ENCODE results near the gene NKAIN4. TPM values are rescaled to one million over a fixed set of nuclear protein-coding genes. Genes with fewer than 3 reads are reported as not detected.

The NKAIN4 gene
- polyA plus RNA-seq, 4 donors = 0.51 to 5.9 TPM; not detected in 2

GRCh38 chr20:63267691-63268090, 13.4 kb upstream of the NKAIN4 start:
- Histone ChIP-seq H3K27ac (ENCODE audit: low read depth in 1 of 3, low read length in 2 of 3) (no peak overlapping the region), H3K27me3 (ENCODE audit: control insufficient read depth in 3 of 3, insufficient read depth in 3 of 3, low read length in 3 of 3) (peaks cover 0 to 3% (median 0%) of the 10 kb centered on the region in 3 donors), H3K36me3 (ENCODE audit: control insufficient read depth in 3 of 3, insufficient read depth in 2 of 3, low read depth in 1 of 3, low read length in 3 of 3) (peaks cover 0 to 9% (median 0%) of the 10 kb centered on the region in 3 donors), H3K4me3 (ENCODE audit: low read depth in 1 of 3, low read length in 3 of 3) (no peak overlapping the region), H3K9me3 (ENCODE audit: control insufficient read depth in 2 of 2, insufficient read depth in 1 of 2, low read depth in 1 of 2, low read length in 1 of 2) (no peaks in the 10 kb centered on the region), H3K4me1 (ENCODE audit: control insufficient read depth in 3 of 3, insufficient read depth in 2 of 3, low read depth in 1 of 3, low read length in 2 of 3) (peaks cover 0 to 9% (median 0%) of the 10 kb centered on the region in 3 donors)
- 42 to 52% (median 50%) methylated on average over 9 of the region's 9 CpGs for WGBS, 3 donors
- FAIRE-seq (no peak), DNase-seq (no peak)

DNA sequence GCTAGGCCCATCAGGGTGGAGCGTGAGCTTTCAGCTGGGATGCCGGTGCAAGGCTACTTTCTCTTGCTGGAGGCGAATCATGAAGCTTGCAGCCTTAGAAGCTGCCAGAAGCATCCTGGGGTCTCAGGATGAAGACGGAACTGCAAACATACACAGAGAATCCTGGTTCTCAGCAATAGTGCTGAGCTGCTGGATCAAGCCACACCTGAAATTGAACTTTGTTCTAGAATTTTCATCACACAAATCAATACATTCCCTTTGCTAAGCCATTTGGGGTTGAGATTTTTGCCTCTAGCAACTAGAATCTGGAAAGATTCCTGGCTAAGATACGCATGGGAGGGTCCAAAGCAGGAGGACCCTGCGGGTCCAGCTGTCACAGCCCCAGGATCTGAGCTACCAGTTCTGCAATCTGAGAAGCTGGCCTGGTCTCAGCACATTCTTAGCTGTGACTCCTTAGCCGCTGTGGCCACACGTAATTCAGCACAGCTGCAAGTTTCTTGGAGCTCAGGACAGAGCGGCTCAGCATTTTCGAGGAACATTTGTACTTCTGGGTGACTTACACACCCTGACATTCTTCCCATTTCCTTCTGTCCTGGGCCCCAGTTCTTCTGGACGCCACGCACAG, 11.7 kb upstream of the NKAIN4 start:
- Histone ChIP-seq H3K27me3 (ENCODE audit: control insufficient read depth in 3 of 3, insufficient read depth in 3 of 3, low read length in 3 of 3) (peaks cover 0 to 3% (median 0%) of the 10 kb centered on the region in 3 donors), H3K9me3 (ENCODE audit: control insufficient read depth in 2 of 2, insufficient read depth in 1 of 2, low read depth in 1 of 2, low read length in 1 of 2) (no peaks in the 10 kb centered on the region), H3K4me1 (ENCODE audit: control insufficient read depth in 3 of 3, insufficient read depth in 2 of 3, low read depth in 1 of 3, low read length in 2 of 3) (peaks cover 0 to 10% (median 0%) of the 10 kb centered on the region in 3 donors), H3K27ac (ENCODE audit: low read depth in 1 of 3, low read length in 2 of 3) (no peak overlapping the region), H3K4me3 (ENCODE audit: low read depth in 1 of 3, low read length in 3 of 3) (no peak overlapping the region), H3K36me3 (ENCODE audit: control insufficient read depth in 3 of 3, insufficient read depth in 2 of 3, low read depth in 1 of 3, low read length in 3 of 3) (peaks cover 0 to 7% (median 0%) of the 10 kb centered on the region in 3 donors)
- FAIRE-seq = no peak
- no peak for DNase-seq
- WGBS, 3 donors = 67 to 79% (median 75%) methylated on average over 12 of the region's 12 CpGs

GRCh38 chr20:63264519-63264918, 10.3 kb upstream of the NKAIN4 start:
- no peak overlapping the region for H3K4me3 ChIP-seq (ENCODE audit: low read depth in 1 of 3, low read length in 3 of 3)
- no peaks in the 10 kb centered on the region for H3K9me3 ChIP-seq (ENCODE audit: control insufficient read depth in 2 of 2, insufficient read depth in 1 of 2, low read depth in 1 of 2, low read length in 1 of 2)
- FAIRE-seq (no peak), DNase-seq (no peak)
- H3K27ac ChIP-seq (ENCODE audit: low read depth in 1 of 3, low read length in 2 of 3) = no peak overlapping the region
- H3K27me3 ChIP-seq (ENCODE audit: control insufficient read depth in 3 of 3, insufficient read depth in 3 of 3, low read length in 3 of 3) = peaks cover 0 to 6% (median 0%) of the 10 kb centered on the region in 3 donors
- no peaks in the 10 kb centered on the region for H3K36me3 ChIP-seq (ENCODE audit: control insufficient read depth in 3 of 3, insufficient read depth in 2 of 3, low read depth in 1 of 3, low read length in 3 of 3)
- peaks cover 0 to 15% (median 0%) of the 10 kb centered on the region in 3 donors for H3K4me1 ChIP-seq (ENCODE audit: control insufficient read depth in 3 of 3, insufficient read depth in 2 of 3, low read depth in 1 of 3, low read length in 2 of 3)
- 51 to 65% (median 61%) methylated on average over 14 of the region's 14 CpGs for WGBS, 3 donors

DNA sequence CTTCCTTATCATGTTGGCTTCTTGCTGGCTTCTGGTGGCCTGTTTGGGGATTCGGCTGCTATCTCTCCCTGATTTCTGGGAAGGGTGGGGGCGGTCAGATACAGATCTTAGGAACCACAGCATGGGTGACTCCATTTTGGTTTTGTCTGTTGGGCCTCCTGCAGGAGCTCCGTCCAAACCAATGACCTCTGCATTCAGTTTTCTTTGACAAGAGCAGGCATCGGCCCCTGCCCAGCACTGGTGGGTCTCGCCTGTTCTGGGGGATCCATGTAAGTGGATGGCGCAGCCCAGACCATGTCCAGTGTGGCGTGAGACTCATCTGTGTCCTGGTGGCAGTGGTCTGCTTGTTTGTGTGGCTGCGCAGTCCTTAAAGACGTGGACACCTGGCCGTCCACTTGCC, 9.7 kb upstream of the NKAIN4 start:
- peaks cover 0 to 6% (median 0%) of the 10 kb centered on the region in 3 donors for H3K27me3 ChIP-seq (ENCODE audit: control insufficient read depth in 3 of 3, insufficient read depth in 3 of 3, low read length in 3 of 3)
- peaks cover 0 to 15% (median 0%) of the 10 kb centered on the region in 3 donors for H3K4me1 ChIP-seq (ENCODE audit: control insufficient read depth in 3 of 3, insufficient read depth in 2 of 3, low read depth in 1 of 3, low read length in 2 of 3)
- DNase-seq = no peak
- no peak overlapping the region for H3K4me3 ChIP-seq (ENCODE audit: low read depth in 1 of 3, low read length in 3 of 3)
- WGBS, 3 donors = 88 to 92% (median 89%) methylated on average over 10 of the region's 10 CpGs
- no peaks in the 10 kb centered on the region for H3K9me3 ChIP-seq (ENCODE audit: control insufficient read depth in 2 of 2, insufficient read depth in 1 of 2, low read depth in 1 of 2, low read length in 1 of 2)
- FAIRE-seq = no peak
- no peak overlapping the region for H3K27ac ChIP-seq (ENCODE audit: low read depth in 1 of 3, low read length in 2 of 3)
- no peaks in the 10 kb centered on the region for H3K36me3 ChIP-seq (ENCODE audit: control insufficient read depth in 3 of 3, insufficient read depth in 2 of 3, low read depth in 1 of 3, low read length in 3 of 3)

DNA sequence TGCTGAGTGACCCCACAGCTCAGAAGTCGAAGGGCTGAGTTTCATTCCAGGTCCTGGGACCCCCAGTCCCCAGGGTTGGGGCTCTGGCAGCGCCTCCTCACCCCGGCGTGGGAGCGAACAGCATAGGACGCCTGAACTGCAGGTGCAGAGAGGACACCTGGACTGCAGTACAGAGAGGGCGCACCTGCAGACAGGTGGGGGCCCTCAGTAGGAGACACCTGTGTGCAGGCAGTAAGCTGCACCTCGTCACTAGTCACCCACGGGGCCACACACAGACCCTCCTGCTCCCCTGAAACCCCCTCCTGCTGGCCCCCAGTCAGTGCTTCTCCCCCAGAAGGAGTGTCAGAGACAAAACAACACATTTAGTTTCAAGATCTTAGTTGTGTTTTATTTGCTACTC, 8.6 kb upstream of the NKAIN4 start:
- 13 to 69% (median 39%) methylated on average over 9 of the region's 9 CpGs for WGBS, 3 donors
- Histone ChIP-seq H3K9me3 (ENCODE audit: control insufficient read depth in 2 of 2, insufficient read depth in 1 of 2, low read depth in 1 of 2, low read length in 1 of 2) (no peaks in the 10 kb centered on the region), H3K27ac (ENCODE audit: low read depth in 1 of 3, low read length in 2 of 3) (no peak overlapping the region), H3K4me3 (ENCODE audit: low read depth in 1 of 3, low read length in 3 of 3) (no peak overlapping the region), H3K36me3 (ENCODE audit: control insufficient read depth in 3 of 3, insufficient read depth in 2 of 3, low read depth in 1 of 3, low read length in 3 of 3) (no peaks in the 10 kb centered on the region), H3K4me1 (ENCODE audit: control insufficient read depth in 3 of 3, insufficient read depth in 2 of 3, low read depth in 1 of 3, low read length in 2 of 3) (peaks cover 0 to 16% (median 0%) of the 10 kb centered on the region in 3 donors), H3K27me3 (ENCODE audit: control insufficient read depth in 3 of 3, insufficient read depth in 3 of 3, low read length in 3 of 3) (peaks cover 0 to 6% (median 0%) of the 10 kb centered on the region in 3 donors)
- FAIRE-seq = no peak
- DNase-seq = peak in 1 of 2 donors; percentile 49

- peak overlapping the region in 1 of 3 donors; percentile 53 for H3K27ac ChIP-seq (ENCODE audit: low read depth in 1 of 3, low read length in 2 of 3)
- FAIRE-seq = no peak
Observed at GRCh38 chr20:63261795-63262528, 7.7 kb upstream of the NKAIN4 start.

DNA sequence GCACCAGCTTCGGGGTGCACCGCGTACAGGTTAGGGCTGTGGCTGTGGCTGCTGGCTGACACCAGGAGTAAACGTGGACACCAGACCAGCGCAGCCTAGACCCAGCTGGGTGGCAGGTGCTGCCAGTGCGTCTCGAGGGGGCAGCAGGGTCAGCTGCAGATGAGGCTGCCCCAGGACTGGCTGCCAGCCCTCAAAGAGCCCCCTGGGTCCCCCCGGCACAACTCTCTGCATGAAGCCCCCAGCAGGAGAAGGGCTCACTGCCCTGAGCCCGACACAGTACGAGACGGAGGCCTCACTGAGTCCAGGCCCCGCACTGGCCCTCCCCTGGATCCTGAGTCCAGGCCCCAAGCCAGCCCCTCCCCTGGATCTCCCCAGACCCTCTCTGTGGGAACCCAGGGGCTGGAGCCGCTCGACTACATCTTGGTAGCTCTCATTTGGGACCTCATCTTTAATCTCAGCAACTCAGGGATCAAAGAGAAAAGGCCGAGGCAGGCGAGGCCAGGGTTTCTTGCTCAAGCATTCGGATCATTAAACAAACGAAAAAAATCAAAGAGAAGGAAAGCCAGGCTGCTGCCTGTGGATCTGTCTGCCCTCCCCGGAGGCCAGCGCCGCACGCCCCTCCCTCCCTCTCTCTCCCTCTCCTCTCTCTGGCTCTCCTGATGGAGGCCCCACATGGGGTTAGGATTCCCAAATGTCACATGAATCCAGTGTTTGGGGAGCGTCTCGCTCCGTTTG, 7.0 kb upstream of the NKAIN4 start:
- Histone ChIP-seq H3K36me3 (ENCODE audit: control insufficient read depth in 3 of 3, insufficient read depth in 2 of 3, low read depth in 1 of 3, low read length in 3 of 3) (no peaks in the 10 kb centered on the region), H3K27me3 (ENCODE audit: control insufficient read depth in 3 of 3, insufficient read depth in 3 of 3, low read length in 3 of 3) (peaks cover 0 to 6% (median 4%) of the 10 kb centered on the region in 3 donors), H3K4me1 (ENCODE audit: control insufficient read depth in 3 of 3, insufficient read depth in 2 of 3, low read depth in 1 of 3, low read length in 2 of 3) (peaks cover 0 to 16% (median 0%) of the 10 kb centered on the region in 3 donors), H3K27ac (ENCODE audit: low read depth in 1 of 3, low read length in 2 of 3) (peak overlapping the region in 1 of 3 donors; percentile 53), H3K9me3 (ENCODE audit: control insufficient read depth in 2 of 2, insufficient read depth in 1 of 2, low read depth in 1 of 2, low read length in 1 of 2) (no peaks in the 10 kb centered on the region), H3K4me3 (ENCODE audit: low read depth in 1 of 3, low read length in 3 of 3) (no peak overlapping the region)
- FAIRE-seq = no peak
- no peak for DNase-seq
- 50 to 58% (median 52%) methylated on average over 25 of the region's 25 CpGs for WGBS, 3 donors

More at GRCh38 chr20:63261795-63262528, 7.7 kb upstream of the NKAIN4 start:
- Histone ChIP-seq H3K9me3 (ENCODE audit: control insufficient read depth in 2 of 2, insufficient read depth in 1 of 2, low read depth in 1 of 2, low read length in 1 of 2) (no peaks in the 10 kb centered on the region), H3K4me3 (ENCODE audit: low read depth in 1 of 3, low read length in 3 of 3) (no peak overlapping the region), H3K36me3 (ENCODE audit: control insufficient read depth in 3 of 3, insufficient read depth in 2 of 3, low read depth in 1 of 3, low read length in 3 of 3) (no peaks in the 10 kb centered on the region), H3K4me1 (ENCODE audit: control insufficient read depth in 3 of 3, insufficient read depth in 2 of 3, low read depth in 1 of 3, low read length in 2 of 3) (peaks cover 0 to 16% (median 0%) of the 10 kb centered on the region in 3 donors), H3K27me3 (ENCODE audit: control insufficient read depth in 3 of 3, insufficient read depth in 3 of 3, low read length in 3 of 3) (peaks cover 0 to 6% (median 0%) of the 10 kb centered on the region in 3 donors)
- no peak for DNase-seq
- 42 to 67% (median 55%) methylated on average over 22 to 30 of the region's 30 CpGs for WGBS, 3 donors

DNA sequence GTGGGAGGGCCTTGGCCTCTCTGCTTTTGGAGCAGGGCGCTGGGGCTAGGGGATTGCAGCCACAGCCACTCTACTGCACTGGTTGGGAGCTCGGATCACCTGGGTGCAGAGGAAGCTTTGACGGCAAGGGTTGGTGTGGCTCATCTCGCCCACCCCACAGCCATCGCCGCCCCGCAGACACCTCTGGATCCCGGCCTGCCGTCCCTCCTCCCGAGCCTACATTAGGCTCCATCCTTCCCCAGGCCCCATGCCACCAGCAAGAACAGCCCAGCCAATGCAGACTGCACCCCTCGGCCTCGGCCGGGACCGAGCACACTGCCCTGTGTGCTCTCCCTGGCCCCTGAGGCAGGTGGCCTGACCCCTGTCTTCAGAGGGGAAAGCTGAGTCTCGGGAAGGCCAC, 6.3 kb upstream of the NKAIN4 start:
- H3K4me3 ChIP-seq (ENCODE audit: low read depth in 1 of 3, low read length in 3 of 3) = no peak overlapping the region
- H3K27me3 ChIP-seq (ENCODE audit: control insufficient read depth in 3 of 3, insufficient read depth in 3 of 3, low read length in 3 of 3) = peaks cover 0 to 11% (median 8%) of the 10 kb centered on the region in 3 donors
- peaks cover 0 to 16% (median 0%) of the 10 kb centered on the region in 3 donors for H3K4me1 ChIP-seq (ENCODE audit: control insufficient read depth in 3 of 3, insufficient read depth in 2 of 3, low read depth in 1 of 3, low read length in 2 of 3)
- no peaks in the 10 kb centered on the region for H3K9me3 ChIP-seq (ENCODE audit: control insufficient read depth in 2 of 2, insufficient read depth in 1 of 2, low read depth in 1 of 2, low read length in 1 of 2)
- WGBS, 3 donors = 85 to 90% (median 89%) methylated on average over 15 of the region's 15 CpGs
- H3K27ac ChIP-seq (ENCODE audit: low read depth in 1 of 3, low read length in 2 of 3) = no peak overlapping the region
- FAIRE-seq = no peak
- no peak for DNase-seq
- H3K36me3 ChIP-seq (ENCODE audit: control insufficient read depth in 3 of 3, insufficient read depth in 2 of 3, low read depth in 1 of 3, low read length in 3 of 3) = no peaks in the 10 kb centered on the region

Measured in small intestine (tissue), 7 donors.